ENCODE data around the gene SDHA.
"Not testable (repeated sequence)": the region's sequence is repeated elsewhere in the genome, so short reads cannot be mapped to it uniquely, and the experiment has no call there.

The SDHA gene

GRCh38 chr5:285991-286557 is 68.0 kb downstream of the SDHA start:
- TF ChIP-seq CTCF (IDR thresholded peaks at IDR 0.05; ENCODE audit: low read depth, low read length), result no peak
- DNase-seq (ENCODE audit: extremely low read depth, low read depth), result no peak

- not testable (repeated sequence) for DNase-seq (ENCODE audit: extremely low read depth, low read depth)
Observed at GRCh38 chr5:290200-290599, 72.1 kb downstream of the SDHA start.

- DNase-seq (ENCODE audit: extremely low read depth, low read depth), result not testable (repeated sequence)
Observed at GRCh38 chr5:291345-291744, 73.2 kb downstream of the SDHA start.

- DNase-seq (ENCODE audit: extremely low read depth, low read depth), result not testable (repeated sequence)
Observed at GRCh38 chr5:294788-295187, 76.7 kb downstream of the SDHA start.

- not testable (repeated sequence) for DNase-seq (ENCODE audit: extremely low read depth, low read depth)
Observed at GRCh38 chr5:296207-296606, 78.1 kb downstream of the SDHA start.

- peak; percentile 39 for DNase-seq (ENCODE audit: extremely low read depth, low read depth)
Observed at GRCh38 chr5:296954-297353, 78.8 kb downstream of the SDHA start.

- DNase-seq (ENCODE audit: extremely low read depth, low read depth), result not testable (repeated sequence)
Observed at GRCh38 chr5:297448-297847, 79.3 kb downstream of the SDHA start.

- not testable (repeated sequence) for DNase-seq (ENCODE audit: extremely low read depth, low read depth)
Observed at GRCh38 chr5:297991-298736, 80.0 kb downstream of the SDHA start.

- no peak for TF ChIP-seq CTCF (IDR thresholded peaks at IDR 0.05; ENCODE audit: low read depth, low read length)
- no peak for DNase-seq (ENCODE audit: extremely low read depth, low read depth)
Observed at GRCh38 chr5:298737-299125, 80.6 kb downstream of the SDHA start.

- not testable (repeated sequence) for DNase-seq (ENCODE audit: extremely low read depth, low read depth)
Observed at GRCh38 chr5:299921-300320, 81.8 kb downstream of the SDHA start.

GRCh38 chr5:300691-301435 is 82.7 kb downstream of the SDHA start:
- DNase-seq (ENCODE audit: extremely low read depth, low read depth), result not testable (repeated sequence)

GRCh38 chr5:302416-302815 is 84.3 kb downstream of the SDHA start:
- not testable (repeated sequence) for DNase-seq (ENCODE audit: extremely low read depth, low read depth)

GRCh38 chr5:302966-303365 is 84.8 kb downstream of the SDHA start:
- no peak for DNase-seq (ENCODE audit: extremely low read depth, low read depth)

GRCh38 chr5:303741-304140 is 85.6 kb downstream of the SDHA start:
- DNase-seq (ENCODE audit: extremely low read depth, low read depth), result not testable (repeated sequence)

More at GRCh38 chr5:302966-303365, 84.8 kb downstream of the SDHA start:
- TF ChIP-seq CTCF (IDR thresholded peaks at IDR 0.05; ENCODE audit: low read depth, low read length), result no peak
